Measurements from ENCODE around the gene ADAD2. TPM values are rescaled to one million over a fixed set of nuclear protein-coding genes. Genes with fewer than 3 reads are reported as not detected.

Gene ADAD2
- total RNA-seq, 4 donors from 2014 or later, result not detected

- intact Hi-C loops (cut with DNase I; ENCODE audit: low total_unique reads) (no loop called here), in situ Hi-C loops (cut with MboI; ENCODE audit: low sequenced_read_pairs in 4 of 4) (no loop called here)
- no peaks in the 10 kb centered on the region for H3K4me1 ChIP-seq
- H3K4me3 ChIP-seq, result no peak overlapping the region
- no peak overlapping the region for H3K27ac ChIP-seq
- H3K9me3 ChIP-seq, result no peaks in the 10 kb centered on the region
- H3K36me3 ChIP-seq, result no peaks in the 10 kb centered on the region
- DNase-seq (no peak), ATAC-seq (no peak)
- TF ChIP-seq CTCF (IDR thresholded peaks at IDR 0.05 in 4 of 5, conservative IDR thresholded peaks at IDR 0.05 in 1 of 5) (no peak), POLR2A (IDR thresholded peaks at IDR 0.05) (no peak)
- no peaks in the 10 kb centered on the region for H3K27me3 ChIP-seq
These were observed 55.2 kb downstream of the ADAD2 start for GRCh38 chr16:84245956-84246678.

- ATAC-seq, result no peak
- no peaks in the 10 kb centered on the region for H3K27me3 ChIP-seq
- intact Hi-C loops (cut with DNase I; ENCODE audit: low total_unique reads) (no loop called here), in situ Hi-C loops (cut with MboI; ENCODE audit: low sequenced_read_pairs in 4 of 4) (no loop called here)
- H3K4me1 ChIP-seq, result no peaks in the 10 kb centered on the region
- no peak for DNase-seq
- no peak overlapping the region for H3K27ac ChIP-seq
- no peaks in the 10 kb centered on the region for H3K36me3 ChIP-seq
- no peaks in the 10 kb centered on the region for H3K9me3 ChIP-seq
- H3K4me3 ChIP-seq, result no peak overlapping the region
- TF ChIP-seq POLR2A (IDR thresholded peaks at IDR 0.05), result no peak
- TF ChIP-seq CTCF (IDR thresholded peaks at IDR 0.05 in 4 of 5, conservative IDR thresholded peaks at IDR 0.05 in 1 of 5), result no peak
These were observed 55.7 kb downstream of the ADAD2 start for GRCh38 chr16:84246679-84247077.

Other genes starting within 250 kb of the ADAD2 start
- 10 to 100 TPM in 3 of 4 donors, 1 to 10 TPM in 1; 9.6 to 24.9 (median 13.2) TPM for gene OSGIN1, start 237.9 kb upstream of the ADAD2 start, total RNA-seq
- not detected for gene NECAB2, start 222.9 kb upstream of the ADAD2 start, total RNA-seq
- gene SLC38A8, start 148.4 kb upstream of the ADAD2 start, total RNA-seq, result not detected
- gene MBTPS1, start 74.2 kb upstream of the ADAD2 start, total RNA-seq, result 10 to 100 TPM; 28.8 to 44.3 (median 38.5) TPM
- 10 to 100 TPM; 20.2 to 26.8 (median 22.6) TPM for gene HSDL1, start 46.0 kb upstream of the ADAD2 start, total RNA-seq
- not detected for gene DNAAF1, start 45.8 kb upstream of the ADAD2 start, total RNA-seq
- gene TAF1C, start 4.1 kb upstream of the ADAD2 start, total RNA-seq, result 10 to 100 TPM in 3 of 4 donors, 1 to 10 TPM in 1; 6.8 to 35.5 (median 12.3) TPM
- not detected for gene KCNG4, start 48.9 kb downstream of the ADAD2 start, total RNA-seq
- gene WFDC1, start 103.7 kb downstream of the ADAD2 start, total RNA-seq, result under 1 TPM in 3 of 4 donors, not detected in 1; 0.40 to 0.68 (median 0.49) TPM
- gene ATP2C2, start 177.4 kb downstream of the ADAD2 start, total RNA-seq, result under 1 TPM in 1 of 4 donors, not detected in 3; 0.44 TPM

All from gastrocnemius medialis (tissue), 4 donors.